ENCODE results near the gene VAPA. TPM values are rescaled to one million over a fixed set of nuclear protein-coding genes. Genes with fewer than 3 reads are reported as not detected.

VAPA gene
- polyA plus RNA-seq, 1 experiment = 170 TPM

DNA sequence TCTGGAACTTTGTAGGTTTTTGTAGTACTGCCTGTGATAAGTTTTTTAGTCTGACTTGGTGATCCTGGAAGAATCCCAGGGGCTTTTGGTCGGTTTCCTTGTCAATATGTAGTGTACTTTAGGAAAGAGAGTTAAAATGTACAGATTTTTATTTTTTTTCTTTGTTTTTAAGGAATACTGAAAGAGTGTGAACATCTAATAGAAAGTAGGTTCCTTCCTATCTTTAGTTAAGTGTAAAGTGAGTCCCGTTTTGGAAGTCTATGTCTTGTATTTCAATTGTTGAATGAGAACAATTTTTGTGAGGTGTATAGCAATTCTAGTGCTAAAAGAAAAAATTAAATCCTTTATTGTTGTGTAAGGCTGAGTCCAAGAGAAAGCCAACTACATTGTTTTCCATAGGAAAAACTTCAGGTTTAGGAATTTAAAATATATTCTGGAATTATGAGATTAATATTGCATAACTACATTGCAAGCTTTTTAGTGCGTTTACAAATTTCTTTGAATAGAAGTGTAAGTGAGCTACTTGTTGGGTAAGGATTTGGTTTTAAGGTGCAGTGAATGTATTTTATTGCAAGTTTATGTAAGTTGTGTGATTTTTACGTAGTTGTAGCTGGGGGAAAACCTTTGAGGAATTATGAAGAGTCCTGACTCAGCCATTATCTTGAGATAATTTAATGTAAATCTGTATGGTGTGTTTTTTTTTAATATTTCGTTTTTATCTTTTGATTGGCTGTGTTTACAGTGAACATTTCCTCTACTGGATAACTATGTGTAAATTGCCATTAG, 1.7 kb downstream of the VAPA start:
- Histone ChIP-seq H3K4me3 (ENCODE audit: low read depth, low read length) (peak overlapping the region; percentile 92), H3K36me3 (ENCODE audit: control insufficient read depth, insufficient read depth, low read length) (no peaks in the 10 kb centered on the region), H3K27me3 (ENCODE audit: control insufficient read depth, insufficient read depth, low read length) (no peaks in the 10 kb centered on the region)
- no peak for DNase-seq (ENCODE audit: low read depth)
- TF ChIP-seq, protein P1, sequence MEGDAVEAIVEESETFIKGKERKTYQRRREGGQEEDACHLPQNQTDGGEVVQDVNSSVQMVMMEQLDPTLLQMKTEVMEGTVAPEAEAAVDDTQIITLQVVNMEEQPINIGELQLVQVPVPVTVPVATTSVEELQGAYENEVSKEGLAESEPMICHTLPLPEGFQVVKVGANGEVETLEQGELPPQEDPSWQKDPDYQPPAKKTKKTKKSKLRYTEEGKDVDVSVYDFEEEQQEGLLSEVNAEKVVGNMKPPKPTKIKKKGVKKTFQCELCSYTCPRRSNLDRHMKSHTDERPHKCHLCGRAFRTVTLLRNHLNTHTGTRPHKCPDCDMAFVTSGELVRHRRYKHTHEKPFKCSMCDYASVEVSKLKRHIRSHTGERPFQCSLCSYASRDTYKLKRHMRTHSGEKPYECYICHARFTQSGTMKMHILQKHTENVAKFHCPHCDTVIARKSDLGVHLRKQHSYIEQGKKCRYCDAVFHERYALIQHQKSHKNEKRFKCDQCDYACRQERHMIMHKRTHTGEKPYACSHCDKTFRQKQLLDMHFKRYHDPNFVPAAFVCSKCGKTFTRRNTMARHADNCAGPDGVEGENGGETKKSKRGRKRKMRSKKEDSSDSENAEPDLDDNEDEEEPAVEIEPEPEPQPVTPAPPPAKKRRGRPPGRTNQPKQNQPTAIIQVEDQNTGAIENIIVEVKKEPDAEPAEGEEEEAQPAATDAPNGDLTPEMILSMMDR (IDR thresholded peaks at IDR 0.05; ENCODE audit: insufficient read depth, low read depth, low read length) = no peak
- POLR2A ChIA-PET = no interaction called here
- CTCF ChIA-PET = interaction anchor here (0.6 to 0.8 kb wide), 2 partner anchors 19 to 120 kb away, joined by 3 read pairs; no protein-coding TSS in a partner anchor

DNA sequence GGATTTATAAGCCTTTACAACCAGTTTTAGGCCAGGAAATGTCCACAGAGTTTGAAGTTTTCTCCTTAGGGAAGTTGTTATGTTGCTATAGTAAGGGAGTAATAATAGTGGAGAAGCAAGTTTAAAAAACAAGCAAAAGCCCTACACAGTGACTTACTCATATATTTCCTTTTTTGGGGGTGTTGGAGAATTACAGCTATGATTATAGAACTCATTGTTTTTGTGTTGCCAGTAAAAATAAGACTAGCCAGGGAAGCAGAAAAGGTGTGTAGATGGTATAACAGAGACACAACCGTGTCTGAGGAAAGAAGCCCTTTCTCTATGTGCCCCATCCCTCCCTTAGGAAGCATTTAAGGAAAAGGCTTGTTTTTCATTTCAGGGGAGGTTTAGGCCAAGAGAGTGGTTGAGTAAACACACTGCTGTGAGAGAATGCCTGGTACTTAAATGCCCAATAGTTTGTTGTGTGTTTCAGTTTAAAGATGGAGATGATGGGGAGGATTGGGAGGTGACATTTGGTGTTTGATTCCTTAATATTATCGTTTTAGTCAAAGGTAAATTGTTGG, 2.3 kb downstream of the VAPA start:
- TF ChIP-seq, protein P1 (IDR thresholded peaks at IDR 0.05; ENCODE audit: insufficient read depth, low read depth, low read length) = no peak
- Histone ChIP-seq H3K4me3 (ENCODE audit: low read depth, low read length) (peak overlapping the region; percentile 92), H3K27me3 (ENCODE audit: control insufficient read depth, insufficient read depth, low read length) (no peaks in the 10 kb centered on the region), H3K36me3 (ENCODE audit: control insufficient read depth, insufficient read depth, low read length) (no peaks in the 10 kb centered on the region)
- POLR2A ChIA-PET = no interaction called here
- DNase-seq (ENCODE audit: low read depth) = no peak
- CTCF ChIA-PET = interaction anchor here (0.8 kb wide), 1 partner anchor 18 kb away, joined by 3 read pairs; no protein-coding TSS in a partner anchor

DNA sequence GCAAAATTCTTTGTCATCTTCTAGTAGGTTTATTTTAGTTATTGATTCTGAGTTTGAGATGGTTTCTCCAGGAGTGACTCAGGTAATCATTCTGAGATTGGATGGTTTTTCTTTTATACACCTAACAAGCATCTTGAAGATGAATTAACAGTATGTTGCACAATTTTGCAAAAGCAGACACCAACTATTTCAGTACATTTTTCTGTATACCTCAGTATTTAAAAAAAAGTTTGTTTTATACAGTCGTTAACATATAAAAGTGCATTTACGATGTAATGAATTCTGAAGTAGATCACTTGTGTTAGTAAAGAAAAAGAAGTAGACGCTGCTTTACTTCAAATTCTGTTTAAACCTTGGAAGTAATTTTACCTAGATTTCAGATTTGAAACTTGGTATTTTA, 3.0 kb downstream of the VAPA start:
- Histone ChIP-seq H3K36me3 (ENCODE audit: control insufficient read depth, insufficient read depth, low read length) (no peaks in the 10 kb centered on the region), H3K27me3 (ENCODE audit: control insufficient read depth, insufficient read depth, low read length) (no peaks in the 10 kb centered on the region), H3K4me3 (ENCODE audit: low read depth, low read length) (no peak overlapping the region)
- CTCF ChIA-PET = no interaction called here
- POLR2A ChIA-PET = no interaction called here
- DNase-seq (ENCODE audit: low read depth) = no peak
- TF ChIP-seq, protein P1 (IDR thresholded peaks at IDR 0.05; ENCODE audit: insufficient read depth, low read depth, low read length) = no peak

DNA sequence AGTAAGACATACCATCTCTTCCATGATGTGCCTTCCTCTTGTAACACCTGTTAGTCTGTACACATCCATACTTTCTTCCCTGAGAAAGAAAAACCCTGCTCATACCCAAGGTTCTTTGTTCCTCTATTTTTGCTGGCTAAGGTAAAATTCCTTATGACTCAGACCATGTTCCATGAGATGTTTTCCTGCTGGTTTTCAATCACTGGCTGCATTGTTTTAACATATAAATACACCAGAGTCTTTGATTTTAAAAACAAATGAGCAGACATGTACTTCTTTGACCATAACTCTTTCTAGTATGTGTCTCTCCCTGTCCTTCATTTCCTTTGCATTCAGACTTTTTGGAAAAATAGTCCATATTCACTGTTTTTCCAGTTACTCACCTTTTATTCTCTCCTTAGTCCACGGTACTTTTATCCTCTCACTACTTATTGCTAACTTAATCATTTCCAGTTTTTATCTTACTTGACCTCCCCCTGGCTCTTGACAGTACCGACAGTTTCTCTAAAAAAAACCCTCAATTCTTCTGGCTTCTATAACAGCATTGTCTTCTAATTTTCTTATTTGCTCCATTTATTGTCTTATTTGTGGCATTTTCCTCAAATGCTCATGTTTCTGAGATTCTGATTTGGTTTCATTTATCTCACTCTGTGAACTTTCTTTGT, 4.3 kb downstream of the VAPA start:
- TF ChIP-seq, protein P1 (IDR thresholded peaks at IDR 0.05; ENCODE audit: insufficient read depth, low read depth, low read length) = no peak
- Histone ChIP-seq H3K36me3 (ENCODE audit: control insufficient read depth, insufficient read depth, low read length) (no peaks in the 10 kb centered on the region), H3K27me3 (ENCODE audit: control insufficient read depth, insufficient read depth, low read length) (no peaks in the 10 kb centered on the region), H3K4me3 (ENCODE audit: low read depth, low read length) (no peak overlapping the region)
- DNase-seq (ENCODE audit: low read depth) = no peak
- ChIA-PET POLR2A (no interaction called here), CTCF (interaction anchor here (0.7 kb wide), 1 partner anchor 23 kb away, joined by 3 read pairs; no protein-coding TSS in a partner anchor)

DNA sequence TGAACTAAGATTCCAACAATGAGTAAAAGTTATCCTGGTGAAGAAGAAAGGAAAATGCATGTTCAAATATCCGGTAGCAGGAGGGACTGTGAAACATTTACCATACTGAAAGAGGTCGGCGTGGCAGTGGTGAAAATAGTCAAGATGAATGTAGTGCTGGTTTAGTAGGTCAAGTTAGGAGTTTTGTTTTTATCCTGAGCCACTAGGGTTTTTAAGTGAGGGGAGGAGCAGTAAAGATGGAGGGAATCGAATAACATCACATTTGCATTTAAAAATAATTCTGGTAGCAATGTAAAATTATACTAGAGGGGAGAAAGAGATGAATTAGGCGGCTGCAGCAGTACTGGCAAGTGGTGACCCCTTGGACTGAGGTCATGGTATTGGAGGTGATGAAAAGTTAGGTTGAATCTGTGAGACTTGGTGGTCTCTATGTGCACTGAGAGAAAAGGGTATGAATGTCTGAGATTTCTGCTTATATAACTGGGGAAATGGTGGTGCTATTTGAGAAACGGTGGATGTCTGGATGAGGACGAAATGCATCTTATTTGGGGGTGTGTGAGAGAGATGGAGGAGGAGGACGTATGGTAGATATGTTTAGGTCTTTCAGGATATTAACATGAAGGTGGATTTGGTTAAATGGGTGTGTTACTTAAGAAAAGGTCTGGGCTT, 5.9 kb downstream of the VAPA start:
- POLR2A ChIA-PET = no interaction called here
- no peaks in the 10 kb centered on the region for H3K27me3 ChIP-seq (ENCODE audit: control insufficient read depth, insufficient read depth, low read length)
- no peak for DNase-seq (ENCODE audit: low read depth)
- CTCF ChIA-PET = no interaction called here
- TF ChIP-seq, protein P1 (IDR thresholded peaks at IDR 0.05; ENCODE audit: insufficient read depth, low read depth, low read length) = no peak
- H3K4me3 ChIP-seq (ENCODE audit: low read depth, low read length) = no peak overlapping the region
- no peaks in the 10 kb centered on the region for H3K36me3 ChIP-seq (ENCODE audit: control insufficient read depth, insufficient read depth, low read length)
